RWPE2 (cell line): ENCODE measurements around the gene FUT7.
"Not testable (repeated sequence)": the region's sequence is repeated elsewhere in the genome, so short reads cannot be mapped to it uniquely, and the experiment has no call there.

Experiments
- ATAC-seq: fragments of 200-7000 bp; cut with Tn5 transposase; 3 replicates; pipeline ENCODE4 v1.9.1; 2021; ENCODE audit warnings: low read depth
- DNase-seq: peaks from one replicate; pipeline ENCODE4 v3.0.0-alpha.2; 2020; ENCODE audit warnings: low spot score
- H3K27ac ChIP-seq: fragments of 450-650 bp; 2 replicates; pipeline ENCODE4 v1.5.1; 2017; ENCODE audit warnings: mild to moderate bottlenecking; ENCODE audit not compliant: poor library complexity, severe bottlenecking
- H3K27me3 ChIP-seq: fragments of 250-450 bp; sonication (Bioruptor Pico); 2 replicates; pipeline ENCODE4 v1.5.1; 2021; ENCODE audit warnings: mild to moderate bottlenecking, moderate library complexity; ENCODE audit not compliant: insufficient read depth, poor library complexity, severe bottlenecking
- H3K36me3 ChIP-seq: fragments of 250-450 bp; sonication (Bioruptor Pico); 2 replicates; pipeline ENCODE4 v1.5.1; 2020; ENCODE audit warnings: low read depth, mild to moderate bottlenecking, moderate library complexity
- H3K4me1 ChIP-seq: fragments of 250-450 bp; sonication (Bioruptor Pico); 2 replicates; pipeline ENCODE4 v1.5.1; 2021; ENCODE audit warnings: mild to moderate bottlenecking, moderate library complexity; ENCODE audit not compliant: insufficient read depth, poor library complexity, severe bottlenecking
- H3K4me3 ChIP-seq: fragments of 250-450 bp; sonication (Bioruptor Pico); 2 replicates; pipeline ENCODE4 v1.5.1; 2021; ENCODE audit warnings: mild to moderate bottlenecking, moderate library complexity; ENCODE audit not compliant: severe bottlenecking
- H3K9me3 ChIP-seq: fragments of 250-450 bp; sonication (Bioruptor Pico); 2 replicates; pipeline ENCODE4 v1.5.1; 2021; ENCODE audit warnings: mild to moderate bottlenecking, moderate library complexity; ENCODE audit not compliant: severe bottlenecking
- CTCF ChIP-seq: fragments of 450-650 bp; IDR thresholded peaks from one replicate; pipeline ENCODE4 v1.5.1; 2017; ENCODE audit warnings: mild to moderate bottlenecking, moderate library complexity; ENCODE audit not compliant: poor library complexity, severe bottlenecking

Gene FUT7

GRCh38 chr9:137035507-137035834 is 3.6 kb upstream of the FUT7 start:
- ATAC-seq = peak; percentile 20
- Histone ChIP-seq H3K27ac (no peak overlapping the region), H3K9me3 (no peaks in the 10 kb centered on the region), H3K4me1 (peaks cover 4% of the 10 kb centered on the region), H3K27me3 (no peaks in the 10 kb centered on the region), H3K36me3 (peaks cover 9% of the 10 kb centered on the region), H3K4me3 (no peak overlapping the region)
- DNase-seq = no peak
- TF ChIP-seq CTCF = peak; percentile 69

- Histone ChIP-seq H3K9me3 (no peaks in the 10 kb centered on the region), H3K27me3 (no peaks in the 10 kb centered on the region), H3K4me1 (peaks cover 4% of the 10 kb centered on the region), H3K27ac (no peak overlapping the region), H3K4me3 (no peak overlapping the region), H3K36me3 (peaks cover 9% of the 10 kb centered on the region)
- DNase-seq = no peak
- ATAC-seq = peak; percentile 82
- TF ChIP-seq CTCF = peak; percentile 94
Observed at GRCh38 chr9:137034709-137035506, 3.0 kb upstream of the FUT7 start.

- no peak for DNase-seq
- H3K4me1 ChIP-seq = peaks cover 4% of the 10 kb centered on the region
- TF ChIP-seq CTCF = no peak
- no peak overlapping the region for H3K27ac ChIP-seq
- no peaks in the 10 kb centered on the region for H3K9me3 ChIP-seq
- H3K4me3 ChIP-seq = no peak overlapping the region
- peaks cover 9% of the 10 kb centered on the region for H3K36me3 ChIP-seq
- no peak for ATAC-seq
- no peaks in the 10 kb centered on the region for H3K27me3 ChIP-seq
Observed at GRCh38 chr9:137034039-137034708, 2.3 kb upstream of the FUT7 start.

GRCh38 chr9:137033481-137033880 is 1.6 kb upstream of the FUT7 start:
- not testable (repeated sequence) for H3K36me3 ChIP-seq, ATAC-seq, H3K4me3 ChIP-seq, DNase-seq, H3K4me1 ChIP-seq, H3K27me3 ChIP-seq, H3K27ac ChIP-seq, H3K9me3 ChIP-seq

- peaks cover 4% of the 10 kb centered on the region for H3K4me1 ChIP-seq
Observed at GRCh38 chr9:137032858-137033257, 970 bp upstream of the FUT7 start.

More at GRCh38 chr9:137032858-137033257, 970 bp upstream of the FUT7 start:
- ATAC-seq (no peak), DNase-seq (no peak)
- no peaks in the 10 kb centered on the region for H3K9me3 ChIP-seq
- no peak overlapping the region for H3K27ac ChIP-seq
- no peaks in the 10 kb centered on the region for H3K36me3 ChIP-seq
- no peak overlapping the region for H3K4me3 ChIP-seq
- no peak for TF ChIP-seq CTCF
- no peaks in the 10 kb centered on the region for H3K27me3 ChIP-seq
